ENCODE data around the gene NDUFA13.

NDUFA13 gene

GRCh38 chr19:19562665-19563347 lies 46.8 kb downstream of the NDUFA13 start:
- peaks cover 68% of the 10 kb centered on the region for H3K36me3 ChIP-seq (ENCODE audit: insufficient read depth, insufficient read length, low read length)
- no peak overlapping the region for H3K9ac ChIP-seq (ENCODE audit: insufficient read length, low read depth)
- no peaks in the 10 kb centered on the region for H3K9me3 ChIP-seq (ENCODE audit: insufficient read depth, low read length)
- no peak overlapping the region for H3K4me3 ChIP-seq (ENCODE audit: insufficient read length, low read depth)
- peaks cover 6% of the 10 kb centered on the region for H3K4me1 ChIP-seq (ENCODE audit: insufficient read depth, insufficient read length)
- no peak for DNase-seq (ENCODE audit: low read depth, low spot score)
- no peak for TF ChIP-seq YY1 (IDR thresholded peaks at IDR 0.05; ENCODE audit: insufficient read depth, insufficient read length)
- TF ChIP-seq ZNF274 (IDR thresholded peaks at IDR 0.05; ENCODE audit: low read depth, low read length), result no peak
- TF ChIP-seq SUZ12 (IDR thresholded peaks at IDR 0.05; ENCODE audit: extremely low read depth, insufficient read depth, insufficient read length), result no peak
- no peaks in the 10 kb centered on the region for H3K27me3 ChIP-seq (ENCODE audit: insufficient read depth, insufficient read length)

GRCh38 chr19:19563348-19563848 lies 47.4 kb downstream of the NDUFA13 start:
- DNase-seq (ENCODE audit: low read depth, low spot score), result no peak
- peaks cover 6% of the 10 kb centered on the region for H3K4me1 ChIP-seq (ENCODE audit: insufficient read depth, insufficient read length)
- H3K4me3 ChIP-seq (ENCODE audit: insufficient read length, low read depth), result no peak overlapping the region
- TF ChIP-seq SUZ12 (IDR thresholded peaks at IDR 0.05; ENCODE audit: extremely low read depth, insufficient read depth, insufficient read length) (no peak), ZNF274 (IDR thresholded peaks at IDR 0.05; ENCODE audit: low read depth, low read length) (no peak), YY1 (IDR thresholded peaks at IDR 0.05; ENCODE audit: insufficient read depth, insufficient read length) (no peak)
- peaks cover 71% of the 10 kb centered on the region for H3K36me3 ChIP-seq (ENCODE audit: insufficient read depth, insufficient read length, low read length)
- no peaks in the 10 kb centered on the region for H3K27me3 ChIP-seq (ENCODE audit: insufficient read depth, insufficient read length)
- H3K9ac ChIP-seq (ENCODE audit: insufficient read length, low read depth), result no peak overlapping the region
- no peaks in the 10 kb centered on the region for H3K9me3 ChIP-seq (ENCODE audit: insufficient read depth, low read length)

GRCh38 chr19:19566306-19566705 lies 50.3 kb downstream of the NDUFA13 start:
- Histone ChIP-seq H3K36me3 (ENCODE audit: insufficient read depth, insufficient read length, low read length) (peaks cover 78% of the 10 kb centered on the region), H3K9ac (ENCODE audit: insufficient read length, low read depth) (no peak overlapping the region), H3K4me3 (ENCODE audit: insufficient read length, low read depth) (no peak overlapping the region), H3K27me3 (ENCODE audit: insufficient read depth, insufficient read length) (no peaks in the 10 kb centered on the region), H3K4me1 (ENCODE audit: insufficient read depth, insufficient read length) (peaks cover 7% of the 10 kb centered on the region), H3K9me3 (ENCODE audit: insufficient read depth, low read length) (no peaks in the 10 kb centered on the region)
- no peak for DNase-seq (ENCODE audit: low read depth, low spot score)
- TF ChIP-seq ZNF274 (IDR thresholded peaks at IDR 0.05; ENCODE audit: low read depth, low read length) (no peak), YY1 (IDR thresholded peaks at IDR 0.05; ENCODE audit: insufficient read depth, insufficient read length) (no peak), SUZ12 (IDR thresholded peaks at IDR 0.05; ENCODE audit: extremely low read depth, insufficient read depth, insufficient read length) (no peak)

- no peak overlapping the region for H3K9ac ChIP-seq (ENCODE audit: insufficient read length, low read depth)
- no peaks in the 10 kb centered on the region for H3K9me3 ChIP-seq (ENCODE audit: insufficient read depth, low read length)
- peaks cover 67% of the 10 kb centered on the region for H3K36me3 ChIP-seq (ENCODE audit: insufficient read depth, insufficient read length, low read length)
- no peaks in the 10 kb centered on the region for H3K27me3 ChIP-seq (ENCODE audit: insufficient read depth, insufficient read length)
- no peak overlapping the region for H3K4me3 ChIP-seq (ENCODE audit: insufficient read length, low read depth)
- peaks cover 7% of the 10 kb centered on the region for H3K4me1 ChIP-seq (ENCODE audit: insufficient read depth, insufficient read length)
- DNase-seq (ENCODE audit: low read depth, low spot score), result no peak
- no peak for TF ChIP-seq YY1 (IDR thresholded peaks at IDR 0.05; ENCODE audit: insufficient read depth, insufficient read length)
- no peak for TF ChIP-seq ZNF274 (IDR thresholded peaks at IDR 0.05; ENCODE audit: low read depth, low read length)
- TF ChIP-seq SUZ12 (IDR thresholded peaks at IDR 0.05; ENCODE audit: extremely low read depth, insufficient read depth, insufficient read length), result no peak
These were observed 51.4 kb downstream of the NDUFA13 start for GRCh38 chr19:19567391-19567790.

- H3K4me3 ChIP-seq (ENCODE audit: insufficient read length, low read depth), result no peak overlapping the region
- DNase-seq (ENCODE audit: low read depth, low spot score), result no peak
- peaks cover 5% of the 10 kb centered on the region for H3K4me1 ChIP-seq (ENCODE audit: insufficient read depth, insufficient read length)
- TF ChIP-seq YY1 (IDR thresholded peaks at IDR 0.05; ENCODE audit: insufficient read depth, insufficient read length), result no peak
- no peak for TF ChIP-seq ZNF274 (IDR thresholded peaks at IDR 0.05; ENCODE audit: low read depth, low read length)
- TF ChIP-seq SUZ12 (IDR thresholded peaks at IDR 0.05; ENCODE audit: extremely low read depth, insufficient read depth, insufficient read length), result no peak
- H3K9me3 ChIP-seq (ENCODE audit: insufficient read depth, low read length), result no peaks in the 10 kb centered on the region
- peaks cover 55% of the 10 kb centered on the region for H3K36me3 ChIP-seq (ENCODE audit: insufficient read depth, insufficient read length, low read length)
- no peak overlapping the region for H3K9ac ChIP-seq (ENCODE audit: insufficient read length, low read depth)
- no peaks in the 10 kb centered on the region for H3K27me3 ChIP-seq (ENCODE audit: insufficient read depth, insufficient read length)
These were observed 53.1 kb downstream of the NDUFA13 start for GRCh38 chr19:19568802-19569756.

GRCh38 chr19:19570571-19570970 lies 54.5 kb downstream of the NDUFA13 start:
- DNase-seq (ENCODE audit: low read depth, low spot score), result no peak
- Histone ChIP-seq H3K4me3 (ENCODE audit: insufficient read length, low read depth) (no peak overlapping the region), H3K9me3 (ENCODE audit: insufficient read depth, low read length) (no peaks in the 10 kb centered on the region), H3K27me3 (ENCODE audit: insufficient read depth, insufficient read length) (no peaks in the 10 kb centered on the region), H3K36me3 (ENCODE audit: insufficient read depth, insufficient read length, low read length) (peaks cover 49% of the 10 kb centered on the region), H3K9ac (ENCODE audit: insufficient read length, low read depth) (no peak overlapping the region), H3K4me1 (ENCODE audit: insufficient read depth, insufficient read length) (peaks cover 5% of the 10 kb centered on the region)
- no peak for TF ChIP-seq ZNF274 (IDR thresholded peaks at IDR 0.05; ENCODE audit: low read depth, low read length)
- no peak for TF ChIP-seq YY1 (IDR thresholded peaks at IDR 0.05; ENCODE audit: insufficient read depth, insufficient read length)
- no peak for TF ChIP-seq SUZ12 (IDR thresholded peaks at IDR 0.05; ENCODE audit: extremely low read depth, insufficient read depth, insufficient read length)

Measured in NT2/D1 (cell line).